ENCODE measurements around the gene CTDP1. TPM values are rescaled to one million over a fixed set of nuclear protein-coding genes. Genes with fewer than 3 reads are reported as not detected.

CTDP1 gene
- total RNA-seq, 1 experiment from 2014 or later, result 33.7 TPM

DNA sequence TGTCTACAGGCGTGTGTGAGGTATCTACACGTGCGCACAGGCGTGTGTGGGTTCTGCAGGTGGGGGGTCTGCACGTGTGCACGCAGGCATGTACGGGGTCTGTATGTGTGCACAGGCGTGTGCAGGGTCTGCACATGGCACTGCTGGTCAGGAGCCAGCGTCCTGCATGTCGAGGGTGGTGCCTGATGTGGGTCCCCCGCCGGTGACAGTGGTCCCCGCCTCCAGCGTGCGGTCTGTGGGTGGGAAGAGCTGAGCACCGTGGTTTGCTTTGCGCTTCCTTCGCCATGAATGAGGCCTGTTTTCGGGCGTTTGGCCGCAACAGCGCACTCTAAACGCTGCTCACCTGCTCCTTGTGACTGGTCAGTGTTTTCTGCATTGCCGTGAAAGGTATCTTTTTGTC is 57.2 kb downstream of the CTDP1 start:
- H3K18ac ChIP-seq (ENCODE audit: insufficient read length, low read depth, low read length), result no peak overlapping the region
- H3K56ac ChIP-seq (ENCODE audit: insufficient read length, low read depth, low read length), result no peak overlapping the region
- no peak overlapping the region for H2BK5ac ChIP-seq (ENCODE audit: insufficient read length, low read length)
- H3K27me3 ChIP-seq (ENCODE audit: insufficient read depth, low read length), result no peaks in the 10 kb centered on the region
- WGBS (ENCODE audit: extremely low coverage, insufficient read length, low lambda C conversion rate), result no CpG with 5 or more reads among the region's 24 CpGs
- H2BK12ac ChIP-seq (ENCODE audit: insufficient read length, low read depth, low read length), result no peak overlapping the region
- no peak overlapping the region for H2BK15ac ChIP-seq (ENCODE audit: low read depth, low read length)
- H3K9me3 ChIP-seq (ENCODE audit: control insufficient read depth, low read depth, low read length), result peaks cover 2% of the 10 kb centered on the region
- Mint-ChIP-seq H3K4me3 (no peak overlapping the region), H3K4me1 (no peaks in the 10 kb centered on the region), H3K36me3 (ENCODE audit: insufficient read depth in 1 of 3, low read depth in 3 of 3) (peaks cover 19 to 71% (median 57%) of the 10 kb centered on the region in 3 experiments), H3K27ac (peak overlapping the region in 2 of 3 experiments; percentile 31 to 51; a peak in 2 of 7 replicates), H3K9me3 (peaks cover 0 to 3% of the 10 kb centered on the region in 2 experiments; a peak in 2 of 5 replicates), H3K27me3 (ENCODE audit: low read depth) (no peaks in the 10 kb centered on the region; the same call in 1 of the 2 replicates)
- no peak overlapping the region for H2BK20ac ChIP-seq (ENCODE audit: low read depth, low read length, poor library complexity, severe bottlenecking)
- H3K79me2 ChIP-seq (ENCODE audit: insufficient read depth, low read length), result no peaks in the 10 kb centered on the region
- no peak overlapping the region for H2BK120ac ChIP-seq (ENCODE audit: low read depth, low read length, poor library complexity, severe bottlenecking)
- H3K4me1 ChIP-seq (ENCODE audit: insufficient read depth, low read length), result no peaks in the 10 kb centered on the region
- no peak overlapping the region for H2AK5ac ChIP-seq (ENCODE audit: insufficient read length, low read length)
- DNase-seq, result no peak
- no peaks in the 10 kb centered on the region for H3K23me2 ChIP-seq (ENCODE audit: insufficient read length, low read depth, low read length, poor library complexity, severe bottlenecking)
- H3K4ac ChIP-seq (ENCODE audit: low read depth, low read length), result no peak overlapping the region
- H4K8ac ChIP-seq (replicated peaks; ENCODE audit: insufficient read length, low read depth, low read length), result no peak overlapping the region
- H4K20me1 ChIP-seq (ENCODE audit: control insufficient read depth, insufficient read depth, insufficient read length), result no peaks in the 10 kb centered on the region
- no peak overlapping the region for H3K9ac ChIP-seq (ENCODE audit: extremely low read depth, insufficient read length, low read length)
- TF ChIP-seq, protein P1, sequence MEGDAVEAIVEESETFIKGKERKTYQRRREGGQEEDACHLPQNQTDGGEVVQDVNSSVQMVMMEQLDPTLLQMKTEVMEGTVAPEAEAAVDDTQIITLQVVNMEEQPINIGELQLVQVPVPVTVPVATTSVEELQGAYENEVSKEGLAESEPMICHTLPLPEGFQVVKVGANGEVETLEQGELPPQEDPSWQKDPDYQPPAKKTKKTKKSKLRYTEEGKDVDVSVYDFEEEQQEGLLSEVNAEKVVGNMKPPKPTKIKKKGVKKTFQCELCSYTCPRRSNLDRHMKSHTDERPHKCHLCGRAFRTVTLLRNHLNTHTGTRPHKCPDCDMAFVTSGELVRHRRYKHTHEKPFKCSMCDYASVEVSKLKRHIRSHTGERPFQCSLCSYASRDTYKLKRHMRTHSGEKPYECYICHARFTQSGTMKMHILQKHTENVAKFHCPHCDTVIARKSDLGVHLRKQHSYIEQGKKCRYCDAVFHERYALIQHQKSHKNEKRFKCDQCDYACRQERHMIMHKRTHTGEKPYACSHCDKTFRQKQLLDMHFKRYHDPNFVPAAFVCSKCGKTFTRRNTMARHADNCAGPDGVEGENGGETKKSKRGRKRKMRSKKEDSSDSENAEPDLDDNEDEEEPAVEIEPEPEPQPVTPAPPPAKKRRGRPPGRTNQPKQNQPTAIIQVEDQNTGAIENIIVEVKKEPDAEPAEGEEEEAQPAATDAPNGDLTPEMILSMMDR (conservative IDR thresholded peaks at IDR 0.05), result no peak
- no peak overlapping the region for H3T11ph ChIP-seq (ENCODE audit: low read length)
- H3K27ac ChIP-seq (ENCODE audit: insufficient read length, low read depth, low read length), result no peak overlapping the region
- H3K14ac ChIP-seq (ENCODE audit: insufficient read depth, low read length), result no peak overlapping the region
- H3K4me2 ChIP-seq (ENCODE audit: insufficient read depth, insufficient read length, low read length), result no peak overlapping the region
- no peak overlapping the region for H4K91ac ChIP-seq (ENCODE audit: insufficient read length, low read depth, low read length)
- H4K5ac ChIP-seq (ENCODE audit: insufficient read length, low read depth, low read length), result no peak overlapping the region
- H2AFZ ChIP-seq (ENCODE audit: low read length), result no peak overlapping the region
- no peaks in the 10 kb centered on the region for H3K79me1 ChIP-seq (ENCODE audit: insufficient read depth, low read depth, low read length, poor library complexity, severe bottlenecking)
- no peak overlapping the region for H3K23ac ChIP-seq (ENCODE audit: insufficient read length, low read depth, low read length)

Measured in H9 (cell line).